Globus pallidus (tissue), 1 donor: Measurements from ENCODE around the gene XYLT1.

ENCODE experiments used
- DNase-seq: peaks from one replicate; pipeline ENCODE4 v3.0.0-alpha.2; 2015; ENCODE audit warnings: low spot score

XYLT1 gene

DNA sequence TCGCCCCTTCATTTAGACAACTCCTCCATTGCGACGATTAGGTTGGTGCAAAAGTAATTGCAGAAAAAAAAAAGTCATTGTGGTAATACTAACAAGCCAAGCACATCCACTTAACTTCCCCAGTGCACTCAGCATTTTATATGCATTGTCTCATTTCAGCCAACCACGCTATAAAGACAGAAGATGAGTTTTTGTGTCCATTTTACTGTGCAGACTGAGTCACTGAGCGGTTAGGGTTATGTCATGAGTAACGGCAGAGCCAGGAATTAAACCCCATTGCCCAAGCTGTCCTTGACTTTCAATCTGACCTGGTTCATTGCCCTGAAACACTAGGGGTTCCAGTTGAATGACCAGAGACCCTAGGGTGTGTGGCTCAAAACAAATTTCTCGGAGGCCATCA is 218.7 kb downstream of the XYLT1 start:
- DNase-seq, result no peak

DNA sequence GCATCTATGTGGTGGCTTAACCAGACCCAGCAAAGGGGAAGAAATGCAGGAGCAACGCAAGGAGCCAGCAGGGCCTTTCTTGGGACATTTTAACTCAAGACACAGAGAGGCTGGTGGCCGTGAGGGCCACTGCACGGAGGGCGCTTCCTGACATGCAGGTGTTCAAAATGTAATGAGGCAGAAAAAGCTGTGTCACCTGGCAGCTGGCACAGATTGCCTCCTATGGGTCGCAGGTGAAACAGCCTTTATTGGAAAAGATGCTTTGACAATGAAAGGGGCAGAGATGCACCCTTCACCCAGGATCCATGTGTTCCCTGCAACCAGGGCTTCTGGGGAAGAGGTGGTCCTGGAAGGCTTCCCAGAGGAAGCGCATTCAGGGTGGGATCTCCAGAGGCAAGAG is 219.3 kb downstream of the XYLT1 start:
- DNase-seq, result no peak

DNA sequence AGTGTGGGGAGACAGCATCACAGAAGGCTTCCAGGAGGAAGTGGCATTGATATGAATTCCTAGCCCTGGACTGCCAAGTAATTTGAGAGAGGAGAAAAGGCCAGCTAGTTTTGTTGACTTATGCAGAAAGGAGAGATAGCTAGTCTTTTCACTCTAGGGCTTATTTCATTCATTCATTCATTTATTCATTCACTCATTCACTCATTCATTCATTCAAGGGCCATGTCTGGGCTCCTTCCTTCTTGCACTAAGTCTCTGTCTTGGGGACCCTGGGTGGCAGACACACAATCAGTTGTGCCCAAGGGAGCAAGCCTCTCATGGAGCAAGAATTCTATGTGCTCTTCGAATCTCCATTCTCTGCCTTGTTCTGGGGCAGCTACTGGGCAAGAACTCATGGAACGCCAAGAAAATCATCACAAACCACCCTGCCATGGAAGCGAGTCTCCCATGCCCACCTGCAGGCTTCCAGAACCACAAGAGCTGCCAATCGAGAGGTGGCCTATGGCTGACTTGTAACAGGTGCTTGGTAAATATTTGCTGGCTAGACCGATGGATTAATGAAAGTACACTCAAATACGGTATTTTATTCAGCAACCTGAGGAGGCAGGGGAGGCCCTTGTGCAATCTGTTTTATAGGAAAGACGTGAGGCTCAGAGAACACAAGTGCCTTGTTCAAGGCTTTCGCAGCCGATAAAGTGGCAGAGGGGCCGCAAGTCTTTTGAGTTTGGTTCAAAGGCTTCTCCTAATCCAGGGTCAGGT is 223.6 kb downstream of the XYLT1 start:
- no peak for DNase-seq

DNA sequence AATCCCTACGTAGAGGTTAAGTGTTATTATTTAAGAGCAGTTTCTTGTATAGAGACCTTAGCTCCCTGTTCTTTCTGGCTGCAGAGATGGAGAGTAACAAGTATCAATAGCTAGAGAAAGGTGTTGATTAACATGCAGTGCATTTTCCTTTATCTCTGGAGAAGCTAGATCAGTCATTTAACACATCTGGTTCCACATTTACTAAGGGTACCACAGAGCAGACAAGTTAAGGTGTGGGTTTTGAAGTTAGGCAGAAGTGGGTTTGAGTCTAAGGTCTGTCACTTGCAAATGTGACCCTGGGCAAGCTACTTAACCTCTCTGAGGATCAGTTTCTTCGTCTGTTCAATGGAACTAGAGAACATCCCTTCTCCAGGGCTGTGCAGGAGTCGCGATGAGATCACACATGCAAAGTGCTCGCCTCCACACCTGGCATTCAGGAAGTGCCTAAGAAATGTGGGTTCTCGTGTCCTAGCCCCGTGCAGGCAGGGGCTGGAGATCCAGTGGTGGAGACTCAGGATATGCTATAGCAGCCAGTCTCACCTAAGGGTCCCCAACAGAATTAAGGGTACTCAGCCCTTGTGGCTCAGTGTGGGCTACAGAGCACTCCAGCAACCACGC is 224.4 kb downstream of the XYLT1 start:
- no peak for DNase-seq

DNA sequence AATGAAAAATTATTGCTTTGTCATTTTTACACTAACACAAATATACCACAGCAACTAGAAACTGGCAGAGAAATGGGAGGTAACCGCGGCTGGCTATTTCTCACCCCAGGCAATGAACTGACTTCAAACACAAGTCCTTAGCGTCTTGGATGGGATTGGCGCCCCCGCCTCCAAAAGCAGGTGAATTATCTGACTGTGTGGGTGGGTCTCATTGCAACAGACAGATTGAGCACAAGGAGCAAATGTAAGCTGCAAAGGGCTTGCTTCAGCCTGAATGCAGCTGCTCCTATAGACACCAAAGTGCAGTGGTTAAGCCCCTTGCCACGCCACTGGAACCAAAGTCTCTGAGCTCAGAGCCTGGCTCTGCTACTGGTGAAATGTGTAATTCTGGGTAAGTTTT is 225.0 kb downstream of the XYLT1 start:
- no peak for DNase-seq

DNA sequence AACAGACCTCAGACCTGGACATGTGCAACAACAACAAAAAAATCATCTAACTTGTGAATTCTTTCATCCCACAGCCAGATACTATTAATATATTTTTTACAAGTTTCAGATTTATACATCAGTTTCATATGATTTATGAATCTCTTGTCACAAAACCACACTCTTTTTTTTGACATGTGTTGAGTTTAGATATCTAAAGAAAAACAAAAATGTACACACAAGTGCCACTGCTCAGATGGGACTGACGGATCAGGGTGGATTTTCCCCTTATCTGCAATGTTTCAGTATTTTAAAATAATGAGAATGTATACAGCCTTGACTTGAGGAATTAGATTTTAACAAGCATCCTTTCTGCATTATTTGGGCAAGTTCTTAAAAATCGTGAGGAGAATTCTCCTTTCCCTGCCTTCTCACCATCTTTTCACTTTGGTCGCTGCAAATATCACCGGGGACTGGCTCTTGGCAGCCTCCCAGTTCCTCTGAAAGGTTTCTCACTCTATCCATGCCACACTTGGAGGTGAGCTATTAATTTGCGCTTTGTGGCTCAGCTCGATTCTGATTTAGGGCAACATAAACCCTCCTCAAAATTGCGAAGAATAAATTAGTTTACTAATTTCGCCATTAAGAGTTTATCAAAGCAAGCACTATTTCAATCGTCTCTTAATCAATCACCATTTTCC is 225.7 kb downstream of the XYLT1 start:
- no peak for DNase-seq

DNA sequence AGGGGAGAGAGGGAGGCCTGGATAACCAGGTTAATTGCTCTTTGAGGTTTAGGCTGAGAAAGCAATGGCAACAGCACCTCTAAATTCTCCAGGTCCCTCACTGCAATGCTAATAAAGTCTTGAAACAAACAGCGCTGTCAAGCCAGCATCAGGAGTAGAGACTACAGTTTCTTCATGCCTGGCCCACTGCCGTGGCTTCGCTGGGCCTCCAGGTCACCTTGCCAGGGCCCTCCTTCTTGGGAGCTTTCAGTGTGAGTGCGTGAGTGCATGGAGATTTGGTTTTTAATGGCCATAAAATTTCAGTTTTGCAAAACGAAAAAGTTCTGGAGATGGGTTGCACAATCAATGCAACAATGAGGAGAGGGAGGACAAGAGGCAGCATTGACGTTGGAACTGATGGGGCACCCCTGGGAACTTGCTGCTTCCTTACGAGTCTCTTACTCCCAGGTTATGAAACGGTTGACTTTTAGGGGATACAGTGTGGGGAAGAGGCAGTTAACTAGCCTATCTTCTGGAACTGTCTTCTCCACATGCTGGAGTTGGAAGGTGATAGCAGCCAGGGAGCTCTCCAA is 229.4 kb downstream of the XYLT1 start:
- no peak for DNase-seq

DNA sequence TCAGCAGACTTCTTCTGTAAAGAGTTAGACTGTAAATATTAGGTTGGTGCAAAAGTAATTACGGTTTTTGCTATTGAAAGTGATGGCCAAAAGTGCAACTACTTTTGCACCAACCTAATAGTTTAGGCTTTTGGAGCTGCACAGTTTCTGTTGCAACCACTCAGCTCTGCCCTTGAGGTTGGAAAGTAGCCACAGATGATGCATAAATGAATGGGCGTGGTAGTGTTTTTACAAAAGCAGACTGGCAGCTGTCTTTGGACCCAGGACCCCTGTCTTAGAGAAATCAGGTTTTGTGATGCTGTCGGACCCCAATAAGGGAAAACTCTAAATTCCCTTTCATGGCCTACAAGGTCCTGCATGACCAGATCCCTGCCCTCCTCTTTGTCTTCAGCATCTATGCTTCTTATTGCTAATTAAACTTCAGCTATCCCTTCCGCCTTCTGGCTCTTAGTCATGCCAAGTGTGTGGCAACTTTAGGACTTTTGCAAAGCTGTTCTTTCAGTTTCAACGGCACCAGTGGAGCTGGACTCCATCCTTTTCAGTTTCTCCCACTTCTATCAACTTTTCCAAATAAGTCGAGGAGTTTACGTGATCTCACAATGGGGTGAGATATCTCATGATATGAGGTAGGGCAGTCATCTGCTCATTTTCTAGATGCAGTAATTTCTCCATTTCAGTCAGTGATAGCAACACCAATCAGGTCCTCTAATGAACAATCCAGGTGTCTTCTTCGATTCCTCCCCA is 232.3 kb downstream of the XYLT1 start:
- no peak for DNase-seq

DNA sequence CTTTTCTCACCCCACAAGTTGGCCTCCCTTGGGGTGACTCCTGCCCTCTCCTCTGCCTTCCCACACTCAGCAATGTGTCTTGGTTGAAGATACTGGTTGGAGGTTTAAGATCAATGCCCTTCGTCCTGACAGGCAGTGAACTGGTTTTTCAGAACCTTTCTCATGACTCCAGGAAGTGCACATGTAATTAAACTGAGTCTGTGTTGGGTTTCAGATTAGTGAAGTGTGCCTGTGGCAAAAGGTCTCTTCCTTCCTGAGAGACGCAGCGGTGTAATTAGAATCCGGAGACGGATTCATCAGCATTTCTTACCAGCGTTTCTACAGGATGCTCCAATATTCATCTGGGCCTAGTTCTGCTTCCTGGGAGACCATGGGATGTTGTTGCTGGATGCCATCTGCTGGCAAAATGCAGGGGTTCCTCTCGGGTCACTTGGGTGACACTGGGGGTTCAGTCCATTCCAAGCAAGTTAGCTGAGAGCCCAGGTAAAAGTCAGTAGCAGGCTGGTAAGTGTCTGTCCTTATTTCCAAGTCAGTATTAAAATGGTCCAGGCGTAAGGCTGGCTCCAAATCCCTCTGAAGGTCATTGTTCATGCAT is 233.3 kb downstream of the XYLT1 start:
- no peak for DNase-seq

DNA sequence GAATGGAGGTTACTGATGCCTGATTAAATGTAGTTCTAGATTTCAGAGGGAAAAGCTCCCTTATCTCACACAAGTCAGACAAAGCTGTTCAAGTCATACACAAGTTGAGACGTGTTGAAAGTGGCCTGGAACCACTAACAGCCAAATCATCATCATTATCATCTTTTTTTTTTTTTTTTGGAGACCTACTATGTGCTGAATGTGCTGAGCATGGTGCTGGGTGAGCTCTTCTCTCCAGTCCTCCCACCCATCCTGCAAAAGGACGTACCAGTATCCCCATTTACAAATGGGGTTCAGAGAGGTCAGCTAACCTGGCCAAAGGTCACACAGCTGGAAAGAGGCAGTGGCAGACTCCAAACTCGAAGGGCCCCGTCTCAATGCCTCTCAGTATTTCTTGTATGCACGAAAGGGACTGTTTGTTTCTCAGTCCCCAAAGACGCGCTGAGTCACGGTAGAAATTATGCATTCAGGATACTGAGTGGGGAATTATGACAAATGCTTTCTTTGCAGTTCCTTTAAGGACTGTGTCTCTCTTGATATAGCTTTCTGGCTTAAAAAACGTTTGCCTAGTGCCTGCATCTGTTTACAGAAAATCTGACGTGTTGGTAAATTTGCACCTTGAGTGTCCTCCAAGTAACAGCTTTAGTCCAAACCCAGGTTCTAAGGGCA is 235.5 kb downstream of the XYLT1 start:
- DNase-seq, result no peak

DNA sequence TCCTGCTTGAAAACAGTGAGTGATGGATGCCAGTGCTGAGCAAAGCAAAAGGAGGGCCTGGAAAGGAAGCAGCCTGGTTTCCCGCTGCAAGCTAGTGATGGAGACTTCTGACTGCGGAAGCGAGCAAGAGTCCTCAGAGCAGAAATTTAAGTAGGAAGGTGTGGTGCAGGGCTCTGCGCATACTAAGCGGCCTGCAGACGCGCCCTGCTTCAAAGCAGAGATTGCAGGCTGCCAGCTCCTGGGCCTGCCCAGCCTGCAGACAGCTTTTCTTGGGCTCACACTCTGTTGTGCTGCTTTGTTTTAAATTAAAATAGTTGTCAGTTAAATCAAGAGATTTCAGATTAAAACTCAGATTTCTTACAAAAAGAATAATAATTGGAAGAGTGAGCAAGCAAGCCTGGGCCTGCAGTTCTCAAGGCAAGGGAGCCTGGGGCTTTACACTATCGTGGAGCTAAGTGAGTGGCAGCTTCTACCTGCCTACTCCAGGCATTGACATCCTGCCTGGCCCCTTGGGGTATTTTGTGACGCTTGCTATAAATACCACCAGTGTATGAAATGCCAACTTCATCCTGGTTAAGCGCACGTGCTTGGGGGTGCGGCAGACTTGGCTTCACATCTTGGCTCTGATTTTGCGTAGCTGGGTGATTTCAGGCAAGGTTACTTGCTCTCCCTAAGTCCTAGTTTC is 237.3 kb downstream of the XYLT1 start:
- no peak for DNase-seq

DNA sequence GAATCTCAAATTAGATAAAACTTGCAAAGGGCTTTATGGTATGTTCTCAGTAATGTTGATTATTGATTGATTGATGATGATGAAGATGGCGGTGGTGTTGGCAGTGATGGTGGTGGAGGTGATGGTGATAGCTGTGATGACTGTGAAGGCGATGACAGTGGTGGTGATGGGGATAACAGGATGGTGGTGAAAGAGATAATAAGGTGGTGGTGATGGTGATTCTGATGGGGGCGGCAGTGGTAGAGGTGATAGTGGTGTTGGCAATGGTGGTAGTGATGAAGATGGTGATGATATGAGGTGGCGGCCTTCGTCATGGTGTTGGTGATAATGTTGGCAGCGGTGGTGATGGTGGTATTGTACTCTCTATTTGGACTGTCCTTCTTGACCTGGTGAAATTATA is 238.3 kb downstream of the XYLT1 start:
- no peak for DNase-seq

DNA sequence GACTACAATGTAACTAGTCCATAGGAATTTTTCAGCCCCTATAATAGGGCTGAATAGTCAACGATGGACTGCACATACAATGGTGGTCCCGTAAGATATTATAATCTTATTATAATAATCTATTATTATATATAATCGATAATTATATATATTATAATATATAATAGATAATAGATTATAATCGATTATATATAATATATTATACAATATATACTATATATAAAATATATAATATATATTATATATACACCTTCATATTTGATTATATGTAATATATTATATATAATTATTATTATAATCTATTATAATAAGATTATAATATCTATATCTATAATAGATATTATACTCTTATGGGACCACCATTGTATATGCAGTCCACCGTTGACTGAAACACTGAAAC is 238.8 kb downstream of the XYLT1 start:
- no peak for DNase-seq

DNA sequence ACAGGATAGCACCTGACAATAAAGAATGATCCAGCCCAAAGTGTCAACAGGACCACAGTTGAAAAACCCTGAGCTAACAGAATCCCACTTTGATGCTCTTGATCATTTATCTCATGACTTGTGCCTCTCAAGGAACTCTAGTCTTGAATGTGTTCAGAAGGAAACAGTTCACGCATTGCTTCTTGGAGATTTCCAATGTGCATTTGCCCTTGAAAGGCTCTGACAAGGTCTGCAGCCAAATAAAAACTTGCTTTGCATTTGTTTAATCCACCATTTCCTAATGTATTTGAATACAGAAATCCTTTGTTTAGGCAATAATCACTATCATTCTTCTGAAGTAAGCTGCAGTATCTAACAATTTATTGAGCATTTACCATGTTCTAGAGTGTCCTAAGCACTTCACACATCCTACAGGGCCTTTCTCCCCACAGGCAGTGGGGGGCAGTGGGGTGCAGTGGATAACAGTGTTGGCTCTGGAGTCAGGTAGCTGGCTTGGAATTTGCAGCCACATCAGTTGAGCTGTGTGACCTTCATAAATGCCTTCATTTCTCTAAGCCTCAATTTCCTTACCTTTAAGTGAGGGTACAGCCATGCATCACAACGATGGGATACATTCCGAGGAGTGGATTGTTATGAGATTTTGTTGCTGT is 239.7 kb downstream of the XYLT1 start:
- no peak for DNase-seq

DNA sequence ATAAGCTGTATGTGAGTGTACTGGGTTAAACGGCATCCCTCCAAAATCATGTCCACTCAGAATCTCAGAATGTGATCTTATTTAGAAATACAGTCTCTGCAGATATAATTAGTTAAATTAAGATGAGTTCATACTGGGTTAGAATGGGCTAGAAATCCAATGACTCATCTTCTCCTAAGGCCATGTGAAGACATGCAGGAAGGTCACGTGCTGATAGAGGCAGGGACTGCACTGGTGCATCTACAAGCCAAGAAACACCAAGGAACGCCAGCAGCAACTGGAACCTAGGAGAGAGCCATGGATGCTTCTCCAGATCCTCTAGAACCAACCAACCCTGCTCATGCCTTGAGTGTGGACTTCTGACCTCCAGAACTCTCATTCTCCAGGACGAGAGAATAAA is 241.0 kb downstream of the XYLT1 start:
- DNase-seq, result no peak

DNA sequence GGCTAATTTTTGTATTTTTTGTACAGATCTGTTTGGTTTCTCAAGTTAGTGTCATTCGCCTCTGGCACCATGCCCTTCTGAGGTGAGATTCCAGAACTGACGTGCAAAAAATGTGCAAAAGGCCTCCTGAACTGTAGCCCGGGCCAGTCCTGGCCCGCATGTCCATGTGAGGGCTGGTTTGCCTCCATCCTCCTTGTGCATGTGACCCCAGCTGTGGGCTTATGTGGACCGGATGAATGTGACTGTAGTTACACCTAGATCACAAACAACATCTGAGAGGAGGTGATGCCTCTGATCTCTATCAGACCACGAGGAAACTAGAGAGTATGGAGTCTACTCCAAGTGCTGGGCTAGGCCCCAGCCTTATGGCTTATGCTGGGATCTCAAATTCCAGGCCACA is 241.6 kb downstream of the XYLT1 start:
- no peak for DNase-seq

DNA sequence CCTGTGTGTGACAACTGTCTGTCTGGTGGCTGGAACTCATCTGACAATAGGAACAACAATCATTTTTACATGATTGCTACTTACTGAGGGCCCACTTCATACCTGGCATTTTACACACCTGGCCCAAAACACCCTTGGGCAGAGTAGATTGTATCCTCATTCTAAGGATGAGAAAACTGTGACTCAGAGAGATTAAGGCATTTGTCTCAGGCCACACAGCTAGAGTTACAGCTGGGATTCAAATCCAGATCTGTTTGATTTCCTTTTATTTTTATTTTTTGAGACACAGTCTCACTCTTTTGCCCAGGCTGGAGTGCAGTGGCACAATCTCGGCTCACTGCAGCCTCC is 242.1 kb downstream of the XYLT1 start:
- no peak for DNase-seq

DNA sequence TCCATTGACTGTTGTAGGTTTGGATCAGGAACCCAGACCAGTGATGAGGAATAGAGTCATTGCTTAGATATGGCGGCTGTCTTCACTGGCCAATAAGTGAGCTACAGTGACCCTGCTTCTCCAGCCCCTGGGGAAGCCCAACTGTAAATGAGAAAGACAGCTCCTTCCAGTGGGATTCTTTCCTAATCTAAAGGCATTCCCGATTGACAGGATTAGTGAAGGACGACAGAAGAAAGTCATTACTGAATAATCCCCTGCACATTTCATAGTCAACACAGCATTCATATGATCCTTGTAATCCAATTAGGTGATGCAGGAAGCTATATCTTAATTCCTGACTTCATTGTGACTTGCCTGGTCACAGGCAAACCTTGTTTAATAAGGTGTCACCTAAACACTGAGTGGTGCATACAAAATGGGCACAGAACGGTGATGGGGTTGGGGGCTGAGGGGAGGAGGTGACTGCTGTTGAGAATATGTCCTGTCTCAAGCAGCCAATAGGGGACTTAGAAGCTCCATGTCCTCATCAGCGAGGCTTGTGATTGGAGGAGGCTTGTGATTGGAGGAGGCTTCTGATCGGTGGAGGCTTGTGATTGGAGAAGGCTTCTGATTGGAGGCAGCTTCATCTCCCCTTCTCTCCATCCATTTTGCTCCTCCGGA is 242.6 kb downstream of the XYLT1 start:
- DNase-seq, result no peak

DNA sequence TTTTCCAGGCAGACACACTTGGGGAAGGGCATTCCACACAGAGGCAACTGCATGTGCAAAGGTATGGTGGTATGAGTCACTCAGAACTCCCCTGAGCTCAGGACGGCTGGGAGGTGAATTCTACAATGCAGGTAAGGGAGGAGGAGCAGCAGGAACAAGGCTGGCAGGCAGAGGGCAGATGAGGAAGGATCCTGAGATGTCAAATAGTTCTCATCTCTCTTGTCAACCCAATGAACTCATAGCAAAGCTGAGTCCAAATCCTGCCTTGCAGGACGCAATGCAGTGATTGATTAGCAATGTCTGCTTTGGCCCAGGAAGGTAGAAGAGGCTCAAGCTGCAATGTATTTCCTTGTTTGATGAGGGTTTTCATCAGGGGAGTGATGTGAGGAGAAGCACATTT is 243.5 kb downstream of the XYLT1 start:
- DNase-seq, result no peak

DNA sequence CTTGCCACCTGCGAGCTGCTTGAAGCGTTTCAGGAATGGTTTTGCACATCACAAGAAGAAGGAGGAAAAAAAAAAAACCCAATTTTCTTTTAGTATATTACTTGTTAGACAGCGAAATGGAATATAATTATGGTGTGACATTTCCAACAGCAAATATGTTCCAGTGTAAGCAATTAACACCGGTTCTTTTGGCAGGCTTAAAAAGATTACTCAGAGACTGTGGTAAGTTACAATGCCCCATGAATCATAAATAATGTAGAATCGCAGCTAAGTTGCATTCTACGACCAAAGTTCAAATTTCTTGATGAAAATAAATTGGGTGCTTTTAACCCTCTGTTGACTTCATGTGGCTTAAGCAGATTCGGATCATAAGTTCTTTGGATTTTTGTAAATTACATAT is 245.2 kb downstream of the XYLT1 start:
- no peak for DNase-seq
